COLO668 (cell line): ENCODE measurements around the gene ATE1.
"Not testable (repeated sequence)": the region's sequence is repeated elsewhere in the genome, so short reads cannot be mapped to it uniquely, and the experiment has no call there.

ENCODE experiments used
- DNase-seq: peaks from one replicate; lab custom pipeline; 2025; ENCODE audit not compliant: unreplicated experiment; lab: John Stamatoyannopoulos, UW

The ATE1 gene

GRCh38 chr10:121699703-121700102, 228.1 kb downstream of the ATE1 start:
- DNase-seq = not testable (repeated sequence)

- DNase-seq = no peak
Measured at GRCh38 chr10:121698902-121699301, 228.9 kb downstream of the ATE1 start.

GRCh38 chr10:121698336-121698735, 229.5 kb downstream of the ATE1 start:
- DNase-seq = no peak

- DNase-seq = peak; percentile 21
Measured at GRCh38 chr10:121696854-121697253, 231.0 kb downstream of the ATE1 start.

GRCh38 chr10:121695731-121696464, 231.9 kb downstream of the ATE1 start:
- DNase-seq = no peak

GRCh38 chr10:121694966-121695643, 232.7 kb downstream of the ATE1 start:
- DNase-seq = no peak

GRCh38 chr10:121694327-121694965, 233.4 kb downstream of the ATE1 start:
- DNase-seq = no peak

GRCh38 chr10:121692626-121693025, 235.2 kb downstream of the ATE1 start:
- no peak for DNase-seq

- no peak for DNase-seq
Measured at GRCh38 chr10:121690970-121691369, 236.9 kb downstream of the ATE1 start.
